ENCODE data around the gene STRBP. TPM values are rescaled to one million over a fixed set of nuclear protein-coding genes. Genes with fewer than 3 reads are reported as not detected.

Gene STRBP
- total and polyA plus RNA-seq, 4 experiments from 2014 or later = 17.5 to 23.8 (median 21.3) TPM

DNA sequence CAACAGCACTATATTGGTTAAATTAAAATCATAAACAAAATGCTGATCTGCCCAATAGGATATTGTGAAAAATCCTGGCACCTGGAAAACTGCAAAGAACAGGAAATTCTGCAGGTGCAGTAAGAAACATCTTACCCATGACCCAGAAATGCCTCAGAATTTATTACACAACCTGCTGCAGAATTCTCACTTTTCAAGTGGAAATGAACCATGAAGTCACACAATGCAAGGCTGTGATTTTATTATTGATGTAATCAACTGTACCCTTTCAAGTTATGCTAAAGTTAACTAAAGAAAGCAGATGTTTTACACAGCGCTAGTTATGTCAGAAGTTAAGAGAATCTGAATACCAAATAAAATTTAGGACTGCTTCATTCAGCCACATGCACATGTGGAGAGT is 6.0 kb downstream of the STRBP start:
- ChIA-PET POLR2A (ENCODE audit: partially characterized antibody) (no interaction called here), CTCF (ENCODE audit: partially characterized antibody) (no interaction called here)
- Mint-ChIP-seq H3K27me3 (no peaks in the 10 kb centered on the region), H3K9me3 (no peaks in the 10 kb centered on the region), H3K36me3 (no peaks in the 10 kb centered on the region), H3K4me3 (no peak overlapping the region), H3K27ac (no peak overlapping the region), H3K4me1 (peaks cover 20 to 38% (median 36%) of the 10 kb centered on the region in 4 donors)
- Histone ChIP-seq H3K4me1 (ENCODE audit: insufficient read depth, low read length) (peaks cover 12% of the 10 kb centered on the region), H3K27me3 (ENCODE audit: insufficient read depth, low read length) (no peaks in the 10 kb centered on the region), H3K4me3 (ENCODE audit: low read length in 2 of 2) (no peak overlapping the region), H3K9me3 (ENCODE audit: control insufficient read depth in 1 of 2, low read length in 2 of 2) (no peaks in the 10 kb centered on the region), H3K36me3 (ENCODE audit: insufficient read depth, low read length) (no peaks in the 10 kb centered on the region), H3K27ac (ENCODE audit: low read depth, low read length) (no peak overlapping the region)
- no peak for DNase-seq
- intact Hi-C loops (cut with micrococcal nuclease) = loop anchor here (10.0 kb wide), 1 partner anchor 318 kb away; the partner anchor contains the start of gene RABGAP1

DNA sequence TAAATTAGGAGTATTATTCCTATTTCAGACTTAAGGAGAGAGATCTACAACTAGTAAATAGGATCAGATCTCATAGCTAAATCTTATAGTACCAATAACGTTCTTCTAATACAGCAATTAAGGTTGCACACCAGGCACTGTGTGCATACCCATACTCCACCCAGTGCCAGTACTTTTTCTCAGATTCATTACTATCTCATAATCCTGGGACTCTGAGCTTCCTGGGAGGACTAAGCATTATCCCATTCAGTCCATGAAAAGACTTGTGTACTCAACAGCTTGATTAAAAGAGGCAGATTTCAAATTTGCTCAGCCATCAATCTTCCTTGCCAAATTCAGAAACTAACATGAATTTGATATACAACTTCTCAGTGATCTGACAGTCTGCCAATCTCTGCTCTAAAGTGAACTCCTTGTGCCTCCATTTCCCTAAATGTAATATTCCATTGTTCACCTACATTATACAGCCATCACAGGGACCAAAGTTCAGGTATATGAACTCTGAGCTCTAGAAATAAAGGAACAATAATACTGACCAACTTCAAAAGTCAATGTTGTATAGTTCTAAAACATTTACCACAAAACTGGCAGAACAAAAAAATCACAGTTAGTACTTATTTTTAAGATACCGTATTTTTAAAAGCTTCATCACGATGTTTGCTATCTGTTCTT is 7.2 kb downstream of the STRBP start:
- no peaks in the 10 kb centered on the region for H3K9me3 Mint-ChIP-seq
- Histone ChIP-seq H3K36me3 (ENCODE audit: insufficient read depth, low read length) (no peaks in the 10 kb centered on the region), H3K27me3 (ENCODE audit: insufficient read depth, low read length) (no peaks in the 10 kb centered on the region), H3K27ac (ENCODE audit: low read depth, low read length) (no peak overlapping the region), H3K4me1 (ENCODE audit: insufficient read depth, low read length) (no peaks in the 10 kb centered on the region), H3K9me3 (ENCODE audit: control insufficient read depth in 1 of 2, low read length in 2 of 2) (no peaks in the 10 kb centered on the region), H3K4me3 (ENCODE audit: low read length in 2 of 2) (no peak overlapping the region)
- no peaks in the 10 kb centered on the region for H3K36me3 Mint-ChIP-seq
- H3K27me3 Mint-ChIP-seq = no peaks in the 10 kb centered on the region
- intact Hi-C loops (cut with micrococcal nuclease) = loop anchor here (10.0 kb wide), 1 partner anchor 316 kb away; the partner anchor contains the start of gene RABGAP1
- H3K4me1 Mint-ChIP-seq = peaks cover 10 to 34% (median 28%) of the 10 kb centered on the region in 4 donors
- H3K4me3 Mint-ChIP-seq = no peak overlapping the region
- ChIA-PET POLR2A (ENCODE audit: partially characterized antibody) (interaction anchor here (1.1 kb wide), 1 partner anchor 9 kb away, joined by 3 read pairs; no protein-coding TSS in a partner anchor), CTCF (ENCODE audit: partially characterized antibody) (no interaction called here)
- H3K27ac Mint-ChIP-seq = peak overlapping the region in 1 of 7 donors; percentile 65
- no peak for DNase-seq

DNA sequence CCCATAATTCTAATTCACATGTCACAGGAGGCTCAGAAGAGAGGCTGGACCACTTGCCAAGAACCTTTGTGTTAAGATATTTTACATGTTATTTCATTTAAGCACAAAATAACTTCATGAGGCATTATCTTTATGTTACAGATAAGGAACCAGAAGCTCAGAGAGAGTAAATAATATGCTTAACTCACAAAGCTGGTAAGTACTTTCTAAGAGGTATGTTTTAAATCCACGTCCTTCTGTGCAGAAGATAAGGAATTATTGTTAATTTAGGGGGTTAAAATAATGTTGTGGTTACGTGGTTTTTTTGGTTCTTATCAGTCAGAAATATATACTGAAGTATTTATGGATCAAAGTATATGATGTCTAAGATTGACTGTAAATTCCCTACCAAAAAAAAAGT is 8.0 kb downstream of the STRBP start:
- Mint-ChIP-seq H3K9me3 (no peaks in the 10 kb centered on the region), H3K27ac (no peak overlapping the region), H3K27me3 (no peaks in the 10 kb centered on the region), H3K4me3 (no peak overlapping the region), H3K4me1 (peaks cover 10 to 31% (median 23%) of the 10 kb centered on the region in 4 donors), H3K36me3 (peaks cover 0 to 4% of the 10 kb centered on the region in 2 donors)
- H3K27me3 ChIP-seq (ENCODE audit: insufficient read depth, low read length) = no peaks in the 10 kb centered on the region
- ChIA-PET CTCF (ENCODE audit: partially characterized antibody) (interaction anchor here (1.2 kb wide), 1 partner anchor 79 kb away, joined by 3 read pairs; no protein-coding TSS in a partner anchor), POLR2A (ENCODE audit: partially characterized antibody) (interaction anchor here (1.1 kb wide), 1 partner anchor 10 kb away, joined by 3 read pairs; no protein-coding TSS in a partner anchor)
- intact Hi-C loops (cut with micrococcal nuclease) = loop anchor here (10.0 kb wide), 1 partner anchor 316 kb away; the partner anchor contains the start of gene RABGAP1
- H3K36me3 ChIP-seq (ENCODE audit: insufficient read depth, low read length) = no peaks in the 10 kb centered on the region
- H3K9me3 ChIP-seq (ENCODE audit: control insufficient read depth in 1 of 2, low read length in 2 of 2) = no peaks in the 10 kb centered on the region
- no peak overlapping the region for H3K27ac ChIP-seq (ENCODE audit: low read depth, low read length)
- no peaks in the 10 kb centered on the region for H3K4me1 ChIP-seq (ENCODE audit: insufficient read depth, low read length)
- DNase-seq = no peak
- H3K4me3 ChIP-seq (ENCODE audit: low read length in 2 of 2) = no peak overlapping the region

DNA sequence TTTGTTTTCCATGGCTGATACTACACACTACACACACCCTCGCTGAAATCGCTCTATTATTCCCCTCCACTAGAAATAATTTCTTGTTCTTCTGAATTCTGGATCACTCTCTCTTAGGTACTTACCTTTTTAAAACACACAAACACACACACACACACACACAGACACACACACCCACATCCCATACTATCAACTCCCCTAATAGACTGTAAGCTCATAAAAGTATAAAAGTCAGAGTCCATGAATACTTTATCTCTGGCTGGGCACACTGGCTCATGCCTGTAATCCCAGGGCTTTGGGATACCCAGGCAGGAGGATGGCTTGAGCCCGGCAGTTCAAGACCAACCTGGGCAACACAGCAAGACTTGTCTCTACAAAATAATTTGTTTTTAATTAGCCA is 11.1 kb downstream of the STRBP start:
- Mint-ChIP-seq H3K9me3 (no peaks in the 10 kb centered on the region), H3K4me1 (peaks cover 15 to 32% (median 20%) of the 10 kb centered on the region in 4 donors), H3K27ac (no peak overlapping the region), H3K4me3 (no peak overlapping the region), H3K27me3 (no peaks in the 10 kb centered on the region), H3K36me3 (peaks cover 0 to 7% of the 10 kb centered on the region in 2 donors)
- DNase-seq = no peak
- CTCF ChIA-PET (ENCODE audit: partially characterized antibody) = interaction anchor here (0.7 kb wide), 1 partner anchor 369 kb away, joined by 3 read pairs; no protein-coding TSS in a partner anchor
- POLR2A ChIA-PET (ENCODE audit: partially characterized antibody) = interaction anchor here (0.7 kb wide), 1 partner anchor 1118 kb away, joined by 3 read pairs; no protein-coding TSS in a partner anchor
- intact Hi-C loops (cut with micrococcal nuclease) = no loop called here
- Histone ChIP-seq H3K27me3 (ENCODE audit: insufficient read depth, low read length) (no peaks in the 10 kb centered on the region), H3K9me3 (ENCODE audit: control insufficient read depth in 1 of 2, low read length in 2 of 2) (no peaks in the 10 kb centered on the region), H3K27ac (ENCODE audit: low read depth, low read length) (no peak overlapping the region), H3K36me3 (ENCODE audit: insufficient read depth, low read length) (no peaks in the 10 kb centered on the region), H3K4me1 (ENCODE audit: insufficient read depth, low read length) (no peaks in the 10 kb centered on the region), H3K4me3 (ENCODE audit: low read length in 2 of 2) (no peak overlapping the region)

DNA sequence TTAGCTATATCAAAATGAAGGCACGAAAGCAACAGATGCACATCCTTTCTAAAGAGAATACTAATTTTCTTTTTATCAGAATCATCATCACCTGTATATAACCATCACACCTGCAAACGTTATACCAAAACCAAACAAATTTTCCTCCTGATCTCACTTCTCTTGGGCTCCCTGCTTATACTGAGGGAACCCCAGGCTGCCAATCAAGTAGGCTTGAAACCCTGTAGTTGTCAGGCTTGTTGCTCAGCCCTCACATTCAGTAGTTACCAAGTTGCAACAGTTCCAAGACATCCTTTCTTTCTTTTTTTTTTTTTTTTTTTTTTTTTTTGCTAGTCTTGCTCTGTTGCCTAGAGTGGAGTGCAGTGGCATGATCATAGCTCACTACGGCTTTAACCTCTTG is 12.7 kb downstream of the STRBP start:
- Histone ChIP-seq H3K9me3 (ENCODE audit: control insufficient read depth in 1 of 2, low read length in 2 of 2) (no peaks in the 10 kb centered on the region), H3K4me1 (ENCODE audit: insufficient read depth, low read length) (no peaks in the 10 kb centered on the region), H3K36me3 (ENCODE audit: insufficient read depth, low read length) (no peaks in the 10 kb centered on the region), H3K27ac (ENCODE audit: low read depth, low read length) (no peak overlapping the region), H3K4me3 (ENCODE audit: low read length in 2 of 2) (no peak overlapping the region), H3K27me3 (ENCODE audit: insufficient read depth, low read length) (no peaks in the 10 kb centered on the region)
- no peak for DNase-seq
- ChIA-PET CTCF (ENCODE audit: partially characterized antibody) (no interaction called here), POLR2A (ENCODE audit: partially characterized antibody) (no interaction called here)
- intact Hi-C loops (cut with micrococcal nuclease) = no loop called here
- H3K4me3 Mint-ChIP-seq = no peak overlapping the region
- peaks cover 0 to 7% of the 10 kb centered on the region in 2 donors for H3K36me3 Mint-ChIP-seq
- peaks cover 15 to 30% (median 16%) of the 10 kb centered on the region in 4 donors for H3K4me1 Mint-ChIP-seq
- H3K27me3 Mint-ChIP-seq = no peaks in the 10 kb centered on the region
- H3K27ac Mint-ChIP-seq = no peak overlapping the region
- H3K9me3 Mint-ChIP-seq = no peaks in the 10 kb centered on the region

DNA sequence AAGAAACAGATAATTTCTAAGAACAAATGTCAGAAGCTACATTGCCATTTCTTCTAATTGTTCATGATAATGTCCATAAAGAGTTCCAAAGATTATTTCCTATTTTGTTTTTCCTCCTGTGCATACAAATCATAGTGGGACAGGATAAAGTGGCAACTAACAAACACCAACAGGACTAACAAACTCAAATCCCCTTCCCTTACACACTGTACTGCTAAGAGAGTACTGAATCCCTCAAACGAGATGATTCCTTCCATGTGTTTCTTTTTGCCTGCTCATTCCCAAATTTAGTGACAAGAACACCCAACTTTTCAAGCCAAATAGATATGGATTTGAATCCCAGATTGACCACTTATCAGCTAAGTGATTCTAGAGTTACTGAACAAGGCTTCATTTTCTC is 15.2 kb downstream of the STRBP start:
- Histone ChIP-seq H3K4me3 (ENCODE audit: low read length in 2 of 2) (no peak overlapping the region), H3K36me3 (ENCODE audit: insufficient read depth, low read length) (no peaks in the 10 kb centered on the region), H3K9me3 (ENCODE audit: control insufficient read depth in 1 of 2, low read length in 2 of 2) (no peaks in the 10 kb centered on the region), H3K27ac (ENCODE audit: low read depth, low read length) (no peak overlapping the region), H3K27me3 (ENCODE audit: insufficient read depth, low read length) (no peaks in the 10 kb centered on the region), H3K4me1 (ENCODE audit: insufficient read depth, low read length) (no peaks in the 10 kb centered on the region)
- intact Hi-C loops (cut with micrococcal nuclease) = no loop called here
- POLR2A ChIA-PET (ENCODE audit: partially characterized antibody) = no interaction called here
- Mint-ChIP-seq H3K36me3 (peaks cover 0 to 7% of the 10 kb centered on the region in 2 donors), H3K4me3 (no peak overlapping the region), H3K27ac (no peak overlapping the region), H3K27me3 (no peaks in the 10 kb centered on the region), H3K9me3 (no peaks in the 10 kb centered on the region), H3K4me1 (peaks cover 5 to 20% (median 10%) of the 10 kb centered on the region in 4 donors)
- CTCF ChIA-PET (ENCODE audit: partially characterized antibody) = interaction anchor here (0.9 to 1.6 kb wide), 3 partner anchors 11 to 132 kb away, joined by 3 to 4 read pairs (median 4); no protein-coding TSS in a partner anchor
- no peak for DNase-seq

DNA sequence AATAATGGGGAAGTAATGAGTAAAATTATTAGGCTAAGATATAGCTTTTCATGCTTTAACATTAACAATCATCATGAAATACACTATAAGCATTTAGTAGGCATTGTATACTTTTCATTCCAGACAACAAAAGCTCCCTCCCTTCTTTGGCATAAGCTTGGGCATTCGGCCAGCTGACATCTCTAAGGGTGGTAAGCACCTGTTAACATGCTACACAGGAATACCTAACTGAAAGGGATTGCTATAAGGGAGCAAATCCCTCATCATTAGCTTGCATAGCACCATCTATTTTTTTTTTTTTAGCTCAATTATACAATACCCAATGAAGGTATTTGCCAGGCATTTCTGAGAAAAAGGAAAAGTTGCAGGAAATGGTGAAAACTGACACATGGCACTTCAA is 16.6 kb downstream of the STRBP start:
- no peak for DNase-seq
- Mint-ChIP-seq H3K27ac (no peak overlapping the region), H3K27me3 (no peaks in the 10 kb centered on the region), H3K4me3 (no peak overlapping the region), H3K9me3 (no peaks in the 10 kb centered on the region), H3K36me3 (peaks cover 0 to 7% of the 10 kb centered on the region in 2 donors), H3K4me1 (peaks cover 6 to 15% (median 8%) of the 10 kb centered on the region in 4 donors)
- Histone ChIP-seq H3K27me3 (ENCODE audit: insufficient read depth, low read length) (no peaks in the 10 kb centered on the region), H3K9me3 (ENCODE audit: control insufficient read depth in 1 of 2, low read length in 2 of 2) (no peaks in the 10 kb centered on the region), H3K4me1 (ENCODE audit: insufficient read depth, low read length) (peaks cover 5% of the 10 kb centered on the region), H3K36me3 (ENCODE audit: insufficient read depth, low read length) (no peaks in the 10 kb centered on the region), H3K27ac (ENCODE audit: low read depth, low read length) (no peak overlapping the region), H3K4me3 (ENCODE audit: low read length in 2 of 2) (no peak overlapping the region)
- CTCF ChIA-PET (ENCODE audit: partially characterized antibody) = interaction anchor here (1.1 to 1.6 kb wide), 2 partner anchors 18 to 99 kb away, joined by 3 to 4 read pairs; no protein-coding TSS in a partner anchor
- POLR2A ChIA-PET (ENCODE audit: partially characterized antibody) = no interaction called here
- intact Hi-C loops (cut with micrococcal nuclease) = no loop called here

Data from CD4-positive, alpha-beta memory T cell (primary cell).